BLaER1 (cell line): Measurements from ENCODE around the gene FAM76A.
A peak's percentile ranks its signal among the peaks of the same experiment; 100 is the strongest.

Source experiments
- H3K27ac ChIP-seq: shearing (Covaris generic); formaldehyde crosslinking; 2 replicates; pipeline ENCODE4 v1.8.1; 2022
- H3K27me3 ChIP-seq: shearing (Covaris generic); formaldehyde crosslinking; 2 replicates; pipeline ENCODE4 v1.8.1; 2022
- H3K36me3 ChIP-seq: shearing (Covaris generic); formaldehyde crosslinking; 2 replicates; pipeline ENCODE4 v1.8.1; 2022
- H3K4me1 ChIP-seq: shearing (Covaris generic); formaldehyde crosslinking; 2 replicates; pipeline ENCODE4 v1.8.1; 2022
- H3K4me2 ChIP-seq: shearing (Covaris generic); formaldehyde crosslinking; 2 replicates; pipeline ENCODE4 v1.8.1; 2022
- H3K4me3 ChIP-seq: shearing (Covaris generic); formaldehyde crosslinking; 2 replicates; pipeline ENCODE4 v1.8.1; 2022
- H3K9ac ChIP-seq: shearing (Covaris generic); formaldehyde crosslinking; 2 replicates; pipeline ENCODE4 v1.8.1; 2022
- H3K9me3 ChIP-seq: shearing (Covaris generic); formaldehyde crosslinking; 2 replicates; pipeline ENCODE4 v1.8.1; 2022
- H4K20me1 ChIP-seq: shearing (Covaris generic); formaldehyde crosslinking; 2 replicates; pipeline ENCODE4 v1.8.1; 2022
- Cebpa-rat ChIP-seq: shearing (Covaris generic); IDR thresholded peaks from 2 replicates; pipeline ENCODE4 v1.8.1; 2022

FAM76A gene

GRCh38 chr1:27719286-27720251 is 6.2 kb upstream of the FAM76A start:
- Histone ChIP-seq H3K27ac (no peak overlapping the region), H3K9me3 (no peaks in the 10 kb centered on the region), H3K9ac (no peak overlapping the region), H3K27me3 (no peaks in the 10 kb centered on the region), H3K4me2 (no peak overlapping the region), H3K4me3 (no peak overlapping the region), H4K20me1 (no peaks in the 10 kb centered on the region), H3K36me3 (no peaks in the 10 kb centered on the region), H3K4me1 (peaks cover 3% of the 10 kb centered on the region)
- no peak for TF ChIP-seq Cebpa-rat

- H3K27ac ChIP-seq, result peak overlapping the region; percentile 67
- no peaks in the 10 kb centered on the region for H3K9me3 ChIP-seq
- no peaks in the 10 kb centered on the region for H4K20me1 ChIP-seq
- H3K4me2 ChIP-seq, result peak overlapping the region; percentile 85
- no peaks in the 10 kb centered on the region for H3K27me3 ChIP-seq
- H3K4me1 ChIP-seq, result peaks cover 19% of the 10 kb centered on the region
- TF ChIP-seq Cebpa-rat, result no peak
- H3K36me3 ChIP-seq, result peaks cover 14% of the 10 kb centered on the region
- H3K9ac ChIP-seq, result peak overlapping the region; percentile 53
- H3K4me3 ChIP-seq, result peak overlapping the region; percentile 61
Measured at GRCh38 chr1:27724961-27725373, 794 bp upstream of the FAM76A start.

GRCh38 chr1:27726173-27727044 is 648 bp downstream of the FAM76A start:
- Histone ChIP-seq H4K20me1 (no peaks in the 10 kb centered on the region), H3K4me2 (peak overlapping the region; percentile 89), H3K4me1 (peaks cover 19% of the 10 kb centered on the region), H3K36me3 (peaks cover 14% of the 10 kb centered on the region), H3K9ac (peak overlapping the region; percentile 90), H3K27me3 (no peaks in the 10 kb centered on the region), H3K4me3 (peak overlapping the region; percentile 99), H3K9me3 (no peaks in the 10 kb centered on the region), H3K27ac (peak overlapping the region; percentile 85)
- TF ChIP-seq Cebpa-rat, result no peak

GRCh38 chr1:27727126-27727525 is 1.4 kb downstream of the FAM76A start:
- no peak for TF ChIP-seq Cebpa-rat
- Histone ChIP-seq H3K9me3 (no peaks in the 10 kb centered on the region), H3K36me3 (peaks cover 19% of the 10 kb centered on the region), H3K27me3 (no peaks in the 10 kb centered on the region), H3K4me3 (peak overlapping the region; percentile 99), H4K20me1 (no peaks in the 10 kb centered on the region), H3K4me1 (peaks cover 19% of the 10 kb centered on the region), H3K4me2 (peak overlapping the region; percentile 89), H3K27ac (no peak overlapping the region), H3K9ac (peak overlapping the region; percentile 90)

- H3K4me2 ChIP-seq, result no peak overlapping the region
- H3K36me3 ChIP-seq, result peaks cover 84% of the 10 kb centered on the region
- H3K4me3 ChIP-seq, result no peak overlapping the region
- no peaks in the 10 kb centered on the region for H4K20me1 ChIP-seq
- no peak overlapping the region for H3K9ac ChIP-seq
- H3K27me3 ChIP-seq, result no peaks in the 10 kb centered on the region
- TF ChIP-seq Cebpa-rat, result no peak
- H3K9me3 ChIP-seq, result no peaks in the 10 kb centered on the region
- H3K27ac ChIP-seq, result no peak overlapping the region
- H3K4me1 ChIP-seq, result no peaks in the 10 kb centered on the region
Measured at GRCh38 chr1:27736252-27736651, 10.5 kb downstream of the FAM76A start.

GRCh38 chr1:27741121-27741520 is 15.4 kb downstream of the FAM76A start:
- TF ChIP-seq Cebpa-rat, result no peak
- H3K36me3 ChIP-seq, result peaks cover 63% of the 10 kb centered on the region
- H3K4me3 ChIP-seq, result no peak overlapping the region

GRCh38 chr1:27744556-27744955 is 18.8 kb downstream of the FAM76A start:
- Histone ChIP-seq H3K36me3 (peaks cover 47% of the 10 kb centered on the region), H3K9ac (no peak overlapping the region), H3K4me3 (no peak overlapping the region), H3K27me3 (no peaks in the 10 kb centered on the region), H3K27ac (no peak overlapping the region), H3K4me2 (no peak overlapping the region), H3K4me1 (no peaks in the 10 kb centered on the region), H3K9me3 (no peaks in the 10 kb centered on the region), H4K20me1 (no peaks in the 10 kb centered on the region)
- no peak for TF ChIP-seq Cebpa-rat

More at GRCh38 chr1:27741121-27741520, 15.4 kb downstream of the FAM76A start:
- Histone ChIP-seq H4K20me1 (no peaks in the 10 kb centered on the region), H3K9me3 (no peaks in the 10 kb centered on the region), H3K4me2 (no peak overlapping the region), H3K9ac (no peak overlapping the region), H3K27ac (no peak overlapping the region), H3K4me1 (no peaks in the 10 kb centered on the region), H3K27me3 (no peaks in the 10 kb centered on the region)

- peaks cover 49% of the 10 kb centered on the region for H3K36me3 ChIP-seq
- H3K9me3 ChIP-seq, result no peaks in the 10 kb centered on the region
- no peak for TF ChIP-seq Cebpa-rat
- no peak overlapping the region for H3K9ac ChIP-seq
- no peaks in the 10 kb centered on the region for H4K20me1 ChIP-seq
- H3K4me1 ChIP-seq, result no peaks in the 10 kb centered on the region
- H3K27me3 ChIP-seq, result no peaks in the 10 kb centered on the region
- no peak overlapping the region for H3K4me2 ChIP-seq
- H3K27ac ChIP-seq, result no peak overlapping the region
- no peak overlapping the region for H3K4me3 ChIP-seq
Measured at GRCh38 chr1:27745466-27745865, 19.7 kb downstream of the FAM76A start.

GRCh38 chr1:27752360-27752759 is 26.6 kb downstream of the FAM76A start:
- TF ChIP-seq Cebpa-rat, result no peak
- no peaks in the 10 kb centered on the region for H4K20me1 ChIP-seq
- H3K4me1 ChIP-seq, result peaks cover 24% of the 10 kb centered on the region
- H3K9me3 ChIP-seq, result no peaks in the 10 kb centered on the region
- peak overlapping the region; percentile 61 for H3K27ac ChIP-seq
- peaks cover 53% of the 10 kb centered on the region for H3K36me3 ChIP-seq
- H3K4me2 ChIP-seq, result peak overlapping the region; percentile 78
- no peaks in the 10 kb centered on the region for H3K27me3 ChIP-seq
- H3K4me3 ChIP-seq, result no peak overlapping the region; the same call in 1 of the 2 replicates
- 0 out of 2 replicates have a peak overlapping the region, but pooled peaks have one; percentile 30 for H3K9ac ChIP-seq
